GM19468 (cell line): ENCODE data around the gene DIP2B.
"Not testable (repeated sequence)": the region's sequence is repeated elsewhere in the genome, so short reads cannot be mapped to it uniquely, and the experiment has no call there.

ENCODE experiments used
- ATAC-seq: cut with Tn5 transposase; IDR thresholded peaks from one replicate; pipeline ENCODE4 v1.9.1; 2021; ENCODE audit warnings: mild to moderate bottlenecking, moderate library complexity, moderate number of reproducible peaks; ENCODE audit not compliant: unreplicated experiment; ENCODE audit errors: extremely low read depth

The DIP2B gene

GRCh38 chr12:50519353-50519752, 14.6 kb downstream of the DIP2B start:
- no peak for ATAC-seq

GRCh38 chr12:50520416-50521207, 15.8 kb downstream of the DIP2B start:
- no peak for ATAC-seq

GRCh38 chr12:50521781-50522180, 17.0 kb downstream of the DIP2B start:
- not testable (repeated sequence) for ATAC-seq

- ATAC-seq = no peak
These were observed 19.0 kb downstream of the DIP2B start for GRCh38 chr12:50523772-50524171.

DNA sequence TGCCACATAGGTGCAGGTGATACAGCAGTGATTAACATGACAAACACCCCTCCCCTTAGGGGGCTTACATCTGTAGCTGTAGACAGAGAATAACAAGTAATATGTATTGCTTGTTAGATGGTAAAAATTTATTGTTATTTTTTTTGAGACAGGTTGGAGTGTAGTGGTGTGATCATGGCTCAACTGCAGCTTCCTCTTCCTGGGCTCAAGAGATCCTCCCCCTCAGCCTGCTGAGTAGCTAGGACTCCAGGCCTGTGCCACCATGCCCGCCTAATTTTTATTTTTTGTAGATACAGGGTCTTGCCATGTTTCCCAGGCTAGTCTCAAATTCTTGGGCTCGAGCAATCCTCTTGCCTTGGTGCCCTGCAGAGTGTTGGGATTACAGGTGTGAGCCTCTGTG, 19.8 kb downstream of the DIP2B start:
- ATAC-seq = no peak

DNA sequence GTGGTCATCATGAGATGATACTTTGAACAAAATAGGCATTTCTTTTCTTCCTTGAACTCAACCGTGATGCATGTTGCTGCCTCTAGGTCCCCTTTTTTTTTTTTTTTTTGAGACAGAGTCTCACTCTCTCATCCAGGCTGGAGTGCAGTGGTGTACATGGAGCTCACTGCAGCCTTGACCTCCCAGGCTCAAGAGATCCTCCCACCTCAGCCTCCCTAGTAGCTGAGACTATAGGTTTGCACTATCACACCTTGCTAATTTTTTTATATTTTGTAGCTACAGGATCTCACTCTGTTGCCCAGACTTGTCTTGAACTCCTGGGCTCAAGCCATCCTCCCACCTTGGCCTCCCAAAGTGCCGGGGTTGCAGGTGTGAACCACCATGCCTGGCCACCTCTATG, 20.6 kb downstream of the DIP2B start:
- no peak for ATAC-seq

DNA sequence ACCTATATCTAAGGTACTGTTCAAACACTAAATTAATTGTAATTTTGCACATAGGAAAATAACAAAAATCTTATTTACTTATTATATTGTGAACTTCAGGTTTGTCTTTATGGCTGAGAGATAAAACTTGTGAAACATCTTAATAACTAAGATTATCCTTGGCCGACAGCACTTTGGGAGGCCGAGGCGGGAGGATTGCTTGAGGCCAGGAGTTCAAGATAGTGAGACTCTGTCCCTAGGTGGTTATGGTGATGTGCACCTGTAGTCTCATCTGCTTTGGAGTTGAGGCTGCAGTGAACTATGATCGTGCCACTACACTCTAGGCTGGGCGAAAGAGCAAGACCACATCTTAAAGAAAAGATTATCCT, 22.6 kb downstream of the DIP2B start:
- ATAC-seq = no peak

- no peak for ATAC-seq
These were observed 24.0 kb downstream of the DIP2B start for GRCh38 chr12:50528800-50529199.

GRCh38 chr12:50529345-50529744, 24.6 kb downstream of the DIP2B start:
- no peak for ATAC-seq

- no peak for ATAC-seq
These were observed 25.7 kb downstream of the DIP2B start for GRCh38 chr12:50530532-50530931.

- no peak for ATAC-seq
These were observed 28.4 kb downstream of the DIP2B start for GRCh38 chr12:50533203-50533584.

DNA sequence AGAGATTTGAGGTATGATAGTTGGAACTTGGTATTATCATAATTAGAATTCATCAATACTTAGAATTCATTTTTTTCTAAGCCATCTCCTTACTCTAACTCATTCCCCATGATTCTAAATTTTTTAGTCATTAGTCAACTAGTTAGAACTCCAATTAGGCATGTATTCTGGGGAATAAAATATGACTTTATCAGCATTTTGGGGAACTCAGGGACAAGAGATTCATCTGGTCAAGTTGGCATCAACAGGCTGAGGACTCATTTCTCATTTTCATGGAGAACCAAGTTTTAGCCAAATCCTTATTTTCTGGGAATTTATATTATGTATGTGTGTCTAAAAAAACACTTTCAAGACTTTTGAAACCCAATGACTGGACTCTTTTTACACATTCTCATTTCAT, 29.2 kb downstream of the DIP2B start:
- ATAC-seq = no peak

DNA sequence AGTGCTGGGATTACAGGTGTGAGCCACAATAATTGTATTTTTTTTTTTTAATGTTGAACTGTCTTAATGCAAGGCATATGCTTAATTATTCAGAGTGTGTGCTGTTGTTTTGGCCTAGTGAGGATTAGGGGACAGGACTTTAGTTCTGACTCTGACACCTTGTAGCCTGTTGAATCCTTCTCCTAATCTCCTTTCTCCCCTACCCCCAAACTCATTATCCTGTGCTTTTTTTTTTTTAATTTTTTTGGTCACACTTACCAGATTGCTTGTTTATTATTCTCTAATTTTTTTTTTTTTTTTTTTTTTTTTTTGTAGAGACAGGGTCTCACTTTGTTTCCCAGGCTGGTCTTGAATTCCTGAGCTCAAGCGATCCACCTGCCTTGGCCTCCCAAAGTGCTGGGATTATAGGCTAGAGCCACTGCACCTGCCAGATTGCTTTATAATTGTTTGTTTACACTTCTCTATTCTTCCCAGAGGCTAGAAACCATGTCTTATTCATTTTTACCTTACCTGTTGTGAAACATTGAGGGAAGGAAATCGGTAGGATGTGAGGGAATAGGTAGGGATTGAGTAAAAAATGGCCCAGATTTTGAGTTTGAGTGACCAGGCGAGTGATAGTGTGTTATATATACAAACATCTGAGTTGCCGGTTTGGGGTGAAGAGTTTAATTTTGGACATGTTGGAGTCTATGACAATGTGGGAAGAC, 32.2 kb downstream of the DIP2B start:
- ATAC-seq = no peak

- no peak for ATAC-seq
These were observed 32.7 kb downstream of the DIP2B start for GRCh38 chr12:50537538-50537919.

- no peak for ATAC-seq
These were observed 33.4 kb downstream of the DIP2B start for GRCh38 chr12:50538182-50538581.

DNA sequence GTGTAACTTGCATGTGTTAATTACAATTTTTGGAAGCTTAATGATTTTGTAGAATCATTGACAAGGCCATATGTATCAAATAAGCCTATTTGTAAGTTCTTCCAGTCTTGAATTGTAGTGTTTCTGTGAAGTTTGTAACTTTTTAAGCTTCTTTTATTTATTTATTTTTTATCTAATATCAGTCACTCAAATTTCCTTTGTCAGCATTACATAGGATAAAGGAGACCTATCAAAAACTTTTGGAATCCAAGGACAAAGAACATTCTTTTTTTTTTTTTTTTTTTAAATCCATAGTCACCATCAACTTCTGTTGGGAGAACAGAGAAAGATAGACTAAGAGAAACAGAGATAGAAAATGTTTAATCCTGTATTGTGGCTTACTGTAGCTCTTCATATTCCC, 36.4 kb downstream of the DIP2B start:
- ATAC-seq = no peak

- ATAC-seq = no peak
These were observed 37.7 kb downstream of the DIP2B start for GRCh38 chr12:50542448-50542847.

GRCh38 chr12:50543188-50543587, 38.4 kb downstream of the DIP2B start:
- not testable (repeated sequence) for ATAC-seq

- ATAC-seq = no peak
These were observed 40.4 kb downstream of the DIP2B start for GRCh38 chr12:50545213-50545612.

GRCh38 chr12:50545786-50546185, 41.0 kb downstream of the DIP2B start:
- ATAC-seq = no peak

DNA sequence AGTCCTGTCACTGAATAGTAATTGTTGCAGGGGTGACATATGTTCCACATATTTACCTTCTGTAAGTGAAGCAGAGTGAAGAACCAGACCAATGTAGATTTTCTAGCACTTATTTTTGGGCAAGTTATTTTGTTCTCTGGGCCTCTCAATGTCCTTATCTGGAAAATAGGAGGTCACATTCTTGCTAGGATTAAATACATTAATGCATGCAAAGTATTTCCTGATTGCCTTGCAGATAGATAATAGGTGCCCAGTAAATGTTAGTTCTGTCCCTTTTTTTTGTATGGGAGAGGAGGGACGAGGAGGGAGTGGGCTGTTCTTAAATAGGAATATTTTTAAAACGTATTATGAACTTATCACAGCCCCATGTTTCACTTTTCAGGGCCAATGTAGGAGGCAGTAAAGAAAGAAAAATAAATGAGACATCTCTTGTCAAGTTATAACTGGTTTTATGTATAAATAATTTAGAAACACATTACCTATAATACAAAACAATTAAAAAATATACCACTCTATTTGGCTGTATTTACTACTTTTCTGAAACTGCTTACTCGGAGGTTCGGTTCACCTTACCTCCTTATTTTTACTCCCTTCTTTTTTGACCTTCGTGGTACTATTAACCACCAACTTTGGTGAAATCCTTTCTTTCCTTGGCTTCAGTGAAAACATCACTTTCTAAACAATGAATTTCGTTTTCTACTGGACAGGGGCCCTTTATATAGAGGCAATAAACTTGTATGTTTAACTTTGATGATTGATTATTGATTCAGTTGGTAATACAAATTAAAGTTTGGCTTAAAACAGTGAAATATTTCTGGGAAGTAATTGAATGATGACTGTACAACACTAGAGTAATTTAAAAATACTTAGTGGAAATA, 41.9 kb downstream of the DIP2B start:
- ATAC-seq = no peak
